HepG2 (cell line): ENCODE measurements around the gene NFS1. TPM values are rescaled to one million over a fixed set of nuclear protein-coding genes. Genes with fewer than 3 reads are reported as not detected.

Experiments
- AGO1 ChIP-seq: fragments of 200-400 bp; formaldehyde crosslinking; IDR thresholded peaks from 2 replicates; pipeline ENCODE4 v1.6.1; 2017; ENCODE audit warnings: mild to moderate bottlenecking, low read depth, low read length, moderate library complexity; ENCODE audit not compliant: poor library complexity, severe bottlenecking
- CHD2 ChIP-seq: IDR thresholded peaks from 2 replicates; pipeline ENCODE4 v1.6.1; 2011; ENCODE audit warnings: low read depth, low read length, improper control_type of control experiment
- GATA4 ChIP-seq: sonication (generic); IDR thresholded peaks from 2 replicates; pipeline ENCODE4 v1.6.1; 2016; ENCODE audit warnings: antibody characterized with exemption, low read depth, borderline replicate concordance
- MAFF ChIP-seq: IDR thresholded peaks from 2 replicates; pipeline ENCODE4 v1.6.1; 2011; ENCODE audit warnings: low read depth, low read length, improper control_type of control experiment
- MAFK ChIP-seq, 2 experiments: IDR thresholded peaks in 1 of 2; conservative IDR thresholded peaks in 1 of 2; 2 replicates each; pipeline ENCODE4 v1.6.1; 2011; ENCODE audit warnings: improper control_type of control experiment in 2 of 2, low read length in 2 of 2
- NCOA2 ChIP-seq: sonication (generic); formaldehyde crosslinking; IDR thresholded peaks from 2 replicates; pipeline ENCODE4 v1.8.0; 2022; ENCODE audit warnings: inconsistent platforms
- NKX3-1 ChIP-seq: sonication (generic); formaldehyde crosslinking; IDR thresholded peaks from 2 replicates; pipeline ENCODE4 v1.5.0; 2020; ENCODE audit warnings: missing genetic modification reagents
- NR2F1 ChIP-seq, 2 experiments: fragments of 450-650 bp in 1 of 2; formaldehyde crosslinking in 1 of 2; IDR thresholded peaks; 2 replicates each; pipeline versions ENCODE4 v1.5.0 to v1.6.1; 2016 to 2020; ENCODE audit warnings: mild to moderate bottlenecking in 1 of 2, missing compliant biosample characterization in 1 of 2, missing genetic modification reagents in 1 of 2, moderate library complexity in 1 of 2
- NR2F2 ChIP-seq: IDR thresholded peaks from 2 replicates; pipeline ENCODE4 v1.6.1; 2012; ENCODE audit warnings: low read depth, inconsistent platforms, borderline replicate concordance
- PHF5A ChIP-seq: IDR thresholded peaks from one replicate; pipeline ENCODE4 v1.6.1; 2018; ENCODE audit warnings: low read depth, missing genetic modification reagents; ENCODE audit not compliant: unreplicated experiment
- POLR2A ChIP-seq, 2 experiments: IDR thresholded peaks; 2 replicates each; pipeline ENCODE4 v1.6.1; 2011; ENCODE audit warnings: low read depth in 2 of 2, low read length in 2 of 2, mild to moderate bottlenecking in 1 of 2, moderate library complexity in 1 of 2; ENCODE audit not compliant: insufficient read depth in 1 of 2
- POLR2AphosphoS2 ChIP-seq: IDR thresholded peaks from 2 replicates; pipeline ENCODE4 v1.6.1; 2011; ENCODE audit warnings: low read depth, low read length, improper control_type of control experiment
- POLR2AphosphoS5 ChIP-seq: IDR thresholded peaks from 2 replicates; pipeline ENCODE4 v1.6.1; 2012; ENCODE audit warnings: low read depth, low read length
- POLR2G ChIP-seq: fragments of 200-400 bp; formaldehyde crosslinking; IDR thresholded peaks from 2 replicates; pipeline ENCODE4 v1.6.1; 2018; ENCODE audit warnings: mild to moderate bottlenecking, low read depth, low read length, moderate library complexity
- RBFOX2 ChIP-seq: fragments of 200-400 bp; formaldehyde crosslinking; IDR thresholded peaks from 2 replicates; pipeline ENCODE4 v1.6.1; 2017; ENCODE audit warnings: low read depth, mild to moderate bottlenecking, low read length
- RBM22 ChIP-seq: fragments of 200-400 bp; formaldehyde crosslinking; optimal IDR thresholded peaks from 2 replicates; pipeline ENCODE3; 2017; ENCODE audit warnings: mild to moderate bottlenecking, low read length, moderate library complexity
- RFXANK ChIP-seq: IDR thresholded peaks from 2 replicates; pipeline ENCODE4 v1.6.1; 2016
- SIN3B ChIP-seq: fragments of 150-350 bp; IDR thresholded peaks from 2 replicates; pipeline ENCODE4 v1.6.1; 2014; ENCODE audit warnings: low read length
- SMAD3 ChIP-seq: sonication (generic); formaldehyde crosslinking; IDR thresholded peaks from 2 replicates; pipeline ENCODE4 v1.4.0; 2020; ENCODE audit warnings: missing genetic modification reagents
- SOX5 ChIP-seq: IDR thresholded peaks from 2 replicates; pipeline ENCODE4 v1.6.1; 2016; ENCODE audit warnings: borderline replicate concordance
- SRSF4 ChIP-seq: fragments of 200-400 bp; formaldehyde crosslinking; IDR thresholded peaks from one replicate; pipeline ENCODE4 v1.6.1; 2018; ENCODE audit warnings: mild to moderate bottlenecking, low read depth, low read length, moderate library complexity; ENCODE audit not compliant: poor library complexity, severe bottlenecking
- TARDBP ChIP-seq: sonication (generic); formaldehyde crosslinking; IDR thresholded peaks from 2 replicates; pipeline ENCODE4 v1.8.0; 2022; ENCODE audit warnings: mild to moderate bottlenecking, missing genetic modification reagents
- U2AF1 ChIP-seq: fragments of 200-400 bp; formaldehyde crosslinking; optimal IDR thresholded peaks from 2 replicates; pipeline ENCODE3; 2017; ENCODE audit warnings: mild to moderate bottlenecking, low read depth, low read length
- ZNF207 ChIP-seq: fragments of 450-650 bp; IDR thresholded peaks from 2 replicates; pipeline ENCODE4 v1.6.1; 2016; ENCODE audit warnings: antibody characterized with exemption, borderline replicate concordance
- ZNF850 ChIP-seq: sonication (generic); formaldehyde crosslinking; conservative IDR thresholded peaks from 2 replicates; pipeline ENCODE4 v1.9.0; 2021; ENCODE audit warnings: mild to moderate bottlenecking, missing genetic modification reagents
- polyA plus RNA-seq, 8 experiments: library from polyadenylated mRNA; depleted of rRNA in 3 of 8; stranded (reverse) in 7 of 8; unstranded in 1 of 8; fragments of >200 nt; fragmentation: Illumina TruSeq in 4 of 8; extraction: Trizol in 4 of 8; gene quantifications; 2 replicates each; pipeline versions ENCODE4 v1.2.1 to v1.2.3, GENCODE V29; 2011 to 2016; ENCODE audit warnings: low read depth in 4 of 8, missing spikeins in 1 of 8, mixed read lengths in 1 of 8; ENCODE audit not compliant: insufficient read depth in 1 of 8
- total RNA-seq, 5 experiments: library from RNA; depleted of rRNA; stranded (reverse); fragments of >200 nt; fragmentation: Illumina TruSeq; extraction: Trizol; gene quantifications; 2 replicates each; pipeline ENCODE4 v1.2.3, GENCODE V29; 2016; ENCODE audit warnings: low read depth in 1 of 5
- TF ChIP-seq, protein P1 (sequence below): IDR thresholded peaks from 2 replicates; pipeline ENCODE4 v1.6.1; 2016; ENCODE audit warnings: missing biosample characterization, missing genetic modification reagents, low read depth
- TF ChIP-seq, protein P2 (sequence below): sonication (generic); formaldehyde crosslinking; IDR thresholded peaks from 2 replicates; pipeline ENCODE4 v1.4.0; 2020; ENCODE audit warnings: missing genetic modification reagents, borderline replicate concordance

The NFS1 gene
- total and polyA plus RNA-seq, 2 of the 13 experiments (the other 11 are each of a cell fraction or from before 2014, with no cell fraction given): 65.9 to 88.1 TPM

DNA sequence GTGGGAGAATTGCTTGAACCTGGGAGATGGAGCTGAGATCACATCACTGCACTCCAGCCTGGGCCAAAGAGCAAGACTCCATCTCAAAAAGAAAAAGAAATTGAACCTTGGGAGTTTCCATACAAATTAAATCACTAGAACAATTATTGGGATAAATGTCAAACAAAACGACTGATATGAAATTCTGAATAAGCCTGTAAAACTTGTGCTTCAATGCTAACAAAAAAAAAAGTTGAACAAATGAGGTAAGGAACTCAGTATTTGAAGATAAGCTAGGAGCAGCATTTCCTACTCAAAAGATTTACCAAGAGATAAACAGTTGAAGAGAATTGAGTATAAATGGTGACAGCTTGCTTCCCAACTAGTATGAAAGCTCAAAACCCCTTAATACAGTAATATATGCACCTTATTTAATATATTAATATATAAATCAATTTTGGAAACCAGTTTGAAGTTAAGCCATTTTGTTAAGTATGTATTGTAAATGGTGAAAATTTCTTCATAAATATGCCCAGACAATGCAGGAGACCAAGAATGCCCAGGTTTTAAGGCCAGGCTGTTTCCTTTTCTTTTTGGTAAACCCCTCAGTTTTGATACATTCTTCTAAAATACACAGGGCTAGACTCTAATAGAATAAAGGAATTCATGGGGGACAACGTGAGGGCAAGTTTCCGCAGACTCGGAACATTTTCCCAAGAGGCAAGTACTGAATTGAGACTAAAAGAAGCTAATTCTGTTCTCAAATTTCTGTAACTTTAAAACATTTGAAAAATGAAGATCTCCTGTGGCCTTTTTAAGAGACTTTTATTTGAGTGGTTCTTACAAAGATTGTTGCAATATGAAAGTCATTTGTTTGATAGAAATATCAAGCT is 3.9 kb upstream of the NFS1 start (continued):
- peak; percentile 1 for TF ChIP-seq AGO1
- TF ChIP-seq SIN3B: 0 out of 2 replicates have a peak, but pooled peaks have one; percentile 26
- TF ChIP-seq MAFF: peak; percentile 35; the same call in 1 of the 2 replicates
- 0 out of 2 replicates have a peak, but pooled peaks have one; percentile 31 for TF ChIP-seq RFXANK
- TF ChIP-seq POLR2AphosphoS5: peak; percentile 50
- no peak for TF ChIP-seq ZNF207
- TF ChIP-seq, protein P1, sequence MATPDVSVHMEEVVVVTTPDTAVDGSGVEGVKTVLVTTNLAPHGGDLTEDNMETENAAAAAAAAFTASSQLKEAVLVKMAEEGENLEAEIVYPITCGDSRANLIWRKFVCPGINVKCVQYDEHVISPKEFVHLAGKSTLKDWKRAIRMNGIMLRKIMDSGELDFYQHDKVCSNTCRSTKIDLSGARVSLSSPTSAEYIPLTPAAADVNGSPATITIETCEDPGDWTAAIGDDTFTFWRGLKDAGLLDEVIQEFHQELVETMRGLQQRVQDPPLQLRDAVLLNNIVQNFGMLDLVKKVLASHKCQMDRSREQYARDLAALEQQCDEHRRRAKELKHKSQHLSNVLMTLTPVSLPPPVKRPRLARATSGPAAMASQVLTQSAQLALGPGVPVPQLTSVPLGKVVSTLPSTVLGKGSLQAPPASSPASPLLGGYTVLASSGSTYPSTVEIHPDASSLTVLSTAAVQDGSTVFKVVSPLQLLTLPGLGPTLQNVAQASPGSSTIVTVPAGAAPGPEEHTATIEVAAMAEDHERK (CRISPR knock-in tag): 0 out of 2 replicates have a peak, but pooled peaks have one; percentile 27
- peak; percentile 81 for TF ChIP-seq RBFOX2
- peak; percentile 35; the same call in 1 of the 2 replicates for TF ChIP-seq NCOA2
- TF ChIP-seq POLR2A (IDR thresholded peaks at IDR 0.05; ENCODE audit: insufficient read depth in 1 of 2, low read depth in 2 of 2, low read length in 2 of 2): peak in 1 of 2 experiments; percentile 9; a peak in 2 of 4 replicates
- peak; percentile 100 for TF ChIP-seq RBM22
- 0 out of 2 replicates have a peak, but pooled peaks have one; percentile 32 for TF ChIP-seq CHD2
- TF ChIP-seq, protein P2, sequence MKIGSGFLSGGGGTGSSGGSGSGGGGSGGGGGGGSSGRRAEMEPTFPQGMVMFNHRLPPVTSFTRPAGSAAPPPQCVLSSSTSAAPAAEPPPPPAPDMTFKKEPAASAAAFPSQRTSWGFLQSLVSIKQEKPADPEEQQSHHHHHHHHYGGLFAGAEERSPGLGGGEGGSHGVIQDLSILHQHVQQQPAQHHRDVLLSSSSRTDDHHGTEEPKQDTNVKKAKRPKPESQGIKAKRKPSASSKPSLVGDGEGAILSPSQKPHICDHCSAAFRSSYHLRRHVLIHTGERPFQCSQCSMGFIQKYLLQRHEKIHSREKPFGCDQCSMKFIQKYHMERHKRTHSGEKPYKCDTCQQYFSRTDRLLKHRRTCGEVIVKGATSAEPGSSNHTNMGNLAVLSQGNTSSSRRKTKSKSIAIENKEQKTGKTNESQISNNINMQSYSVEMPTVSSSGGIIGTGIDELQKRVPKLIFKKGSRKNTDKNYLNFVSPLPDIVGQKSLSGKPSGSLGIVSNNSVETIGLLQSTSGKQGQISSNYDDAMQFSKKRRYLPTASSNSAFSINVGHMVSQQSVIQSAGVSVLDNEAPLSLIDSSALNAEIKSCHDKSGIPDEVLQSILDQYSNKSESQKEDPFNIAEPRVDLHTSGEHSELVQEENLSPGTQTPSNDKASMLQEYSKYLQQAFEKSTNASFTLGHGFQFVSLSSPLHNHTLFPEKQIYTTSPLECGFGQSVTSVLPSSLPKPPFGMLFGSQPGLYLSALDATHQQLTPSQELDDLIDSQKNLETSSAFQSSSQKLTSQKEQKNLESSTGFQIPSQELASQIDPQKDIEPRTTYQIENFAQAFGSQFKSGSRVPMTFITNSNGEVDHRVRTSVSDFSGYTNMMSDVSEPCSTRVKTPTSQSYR: 0 out of 2 replicates have a peak, but pooled peaks have one; percentile 9
- peak in 1 of 2 experiments; percentile 1; a peak in 1 of 4 replicates for TF ChIP-seq NR2F1 (CRISPR knock-in tag; IDR thresholded peaks at IDR 0.05)
- TF ChIP-seq PHF5A (CRISPR knock-in tag): peak; percentile 63
- 0 out of 2 replicates have a peak, but pooled peaks have one; percentile 2 for TF ChIP-seq SMAD3 (CRISPR knock-in tag)
- no peak for TF ChIP-seq GATA4
- peak; percentile 26 for TF ChIP-seq U2AF1
- peak; percentile 96 for TF ChIP-seq SRSF4
- TF ChIP-seq POLR2G: peak; percentile 23
- TF ChIP-seq TARDBP: 0 out of 2 replicates have a peak, but pooled peaks have one; percentile 13
- TF ChIP-seq NR2F2: 0 out of 2 replicates have a peak, but pooled peaks have one; percentile 18
- peak; percentile 95 for TF ChIP-seq POLR2AphosphoS2
- no peak for TF ChIP-seq ZNF850 (CRISPR knock-in tag)
- peak; percentile 27; the same call in 1 of the 2 replicates for TF ChIP-seq SOX5 (CRISPR knock-in tag)
- peak; percentile 62 for TF ChIP-seq NKX3-1 (CRISPR knock-in tag)
- peak; percentile 9 to 40; a peak in 2 of 4 replicates for TF ChIP-seq MAFK (conservative IDR thresholded peaks at IDR 0.05 in 1 of 2, IDR thresholded peaks at IDR 0.05 in 1 of 2; ENCODE audit: low read length in 2 of 2)
